ENCODE measurements around the gene FARSB.

DNA sequence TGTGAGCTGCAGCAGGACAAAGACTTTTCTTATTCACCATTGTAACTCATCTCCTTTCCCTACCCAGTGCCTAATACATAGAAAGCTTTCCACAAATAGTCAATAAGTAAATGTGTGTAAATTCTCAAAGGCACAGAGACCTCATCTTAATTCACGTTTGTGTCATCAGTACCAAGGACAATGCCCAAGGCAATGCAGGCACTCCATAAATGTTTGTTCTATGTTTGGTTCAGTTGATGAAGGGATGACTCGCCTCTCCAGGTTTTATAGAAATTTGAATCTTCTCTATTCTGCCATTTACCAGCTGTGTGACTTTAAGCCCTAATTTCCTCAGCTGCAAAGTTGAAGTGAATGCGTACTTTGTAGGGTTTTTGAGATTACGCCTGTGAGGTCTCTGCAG is 13.5 kb upstream of the FARSB start:
- TF ChIP-seq, protein P1, sequence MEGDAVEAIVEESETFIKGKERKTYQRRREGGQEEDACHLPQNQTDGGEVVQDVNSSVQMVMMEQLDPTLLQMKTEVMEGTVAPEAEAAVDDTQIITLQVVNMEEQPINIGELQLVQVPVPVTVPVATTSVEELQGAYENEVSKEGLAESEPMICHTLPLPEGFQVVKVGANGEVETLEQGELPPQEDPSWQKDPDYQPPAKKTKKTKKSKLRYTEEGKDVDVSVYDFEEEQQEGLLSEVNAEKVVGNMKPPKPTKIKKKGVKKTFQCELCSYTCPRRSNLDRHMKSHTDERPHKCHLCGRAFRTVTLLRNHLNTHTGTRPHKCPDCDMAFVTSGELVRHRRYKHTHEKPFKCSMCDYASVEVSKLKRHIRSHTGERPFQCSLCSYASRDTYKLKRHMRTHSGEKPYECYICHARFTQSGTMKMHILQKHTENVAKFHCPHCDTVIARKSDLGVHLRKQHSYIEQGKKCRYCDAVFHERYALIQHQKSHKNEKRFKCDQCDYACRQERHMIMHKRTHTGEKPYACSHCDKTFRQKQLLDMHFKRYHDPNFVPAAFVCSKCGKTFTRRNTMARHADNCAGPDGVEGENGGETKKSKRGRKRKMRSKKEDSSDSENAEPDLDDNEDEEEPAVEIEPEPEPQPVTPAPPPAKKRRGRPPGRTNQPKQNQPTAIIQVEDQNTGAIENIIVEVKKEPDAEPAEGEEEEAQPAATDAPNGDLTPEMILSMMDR (IDR thresholded peaks at IDR 0.05; ENCODE audit: poor library complexity, severe bottlenecking) = no peak
- TF ChIP-seq MXI1 (conservative IDR thresholded peaks at IDR 0.05; ENCODE audit: poor library complexity, severe bottlenecking) (no peak), EZH2 (IDR thresholded peaks at IDR 0.05; ENCODE audit: borderline replicate concordance, insufficient read depth, low read length, poor library complexity, severe bottlenecking) (no peak), POLR2AphosphoS5 (IDR thresholded peaks at IDR 0.05) (no peak), EP300 (conservative IDR thresholded peaks at IDR 0.05; ENCODE audit: poor library complexity, severe bottlenecking) (no peak)
- TF ChIP-seq, protein P2, sequence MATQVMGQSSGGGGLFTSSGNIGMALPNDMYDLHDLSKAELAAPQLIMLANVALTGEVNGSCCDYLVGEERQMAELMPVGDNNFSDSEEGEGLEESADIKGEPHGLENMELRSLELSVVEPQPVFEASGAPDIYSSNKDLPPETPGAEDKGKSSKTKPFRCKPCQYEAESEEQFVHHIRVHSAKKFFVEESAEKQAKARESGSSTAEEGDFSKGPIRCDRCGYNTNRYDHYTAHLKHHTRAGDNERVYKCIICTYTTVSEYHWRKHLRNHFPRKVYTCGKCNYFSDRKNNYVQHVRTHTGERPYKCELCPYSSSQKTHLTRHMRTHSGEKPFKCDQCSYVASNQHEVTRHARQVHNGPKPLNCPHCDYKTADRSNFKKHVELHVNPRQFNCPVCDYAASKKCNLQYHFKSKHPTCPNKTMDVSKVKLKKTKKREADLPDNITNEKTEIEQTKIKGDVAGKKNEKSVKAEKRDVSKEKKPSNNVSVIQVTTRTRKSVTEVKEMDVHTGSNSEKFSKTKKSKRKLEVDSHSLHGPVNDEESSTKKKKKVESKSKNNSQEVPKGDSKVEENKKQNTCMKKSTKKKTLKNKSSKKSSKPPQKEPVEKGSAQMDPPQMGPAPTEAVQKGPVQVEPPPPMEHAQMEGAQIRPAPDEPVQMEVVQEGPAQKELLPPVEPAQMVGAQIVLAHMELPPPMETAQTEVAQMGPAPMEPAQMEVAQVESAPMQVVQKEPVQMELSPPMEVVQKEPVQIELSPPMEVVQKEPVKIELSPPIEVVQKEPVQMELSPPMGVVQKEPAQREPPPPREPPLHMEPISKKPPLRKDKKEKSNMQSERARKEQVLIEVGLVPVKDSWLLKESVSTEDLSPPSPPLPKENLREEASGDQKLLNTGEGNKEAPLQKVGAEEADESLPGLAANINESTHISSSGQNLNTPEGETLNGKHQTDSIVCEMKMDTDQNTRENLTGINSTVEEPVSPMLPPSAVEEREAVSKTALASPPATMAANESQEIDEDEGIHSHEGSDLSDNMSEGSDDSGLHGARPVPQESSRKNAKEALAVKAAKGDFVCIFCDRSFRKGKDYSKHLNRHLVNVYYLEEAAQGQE (IDR thresholded peaks at IDR 0.05; ENCODE audit: borderline replicate concordance) = no peak

Data from neural cell (in vitro differentiated cells).